HCT116 (cell line): ENCODE results near the gene EPS15.

Experiments
- CEBPB ChIP-seq: IDR thresholded peaks from 2 replicates; pipeline ENCODE4 v1.6.1; 2012; ENCODE audit warnings: low read depth
- EGR1 ChIP-seq: IDR thresholded peaks from 2 replicates; pipeline ENCODE4 v1.6.1; 2012; ENCODE audit warnings: low read depth
- EZH2 ChIP-seq: fragments of 200-600 bp; sonication (generic); IDR thresholded peaks from 2 replicates; pipeline ENCODE4 v1.6.1; 2017; ENCODE audit warnings: antibody characterized with exemption, mixed run types
- FOSL1 ChIP-seq: IDR thresholded peaks from 2 replicates; pipeline ENCODE4 v1.6.1; 2012; ENCODE audit warnings: low read depth
- JUND ChIP-seq: IDR thresholded peaks from 2 replicates; pipeline ENCODE4 v1.6.1; 2012
- POLR2A ChIP-seq: IDR thresholded peaks from 2 replicates; pipeline ENCODE4 v1.7.0; 2011; ENCODE audit warnings: borderline replicate concordance; ENCODE audit not compliant: insufficient read depth, insufficient read length; ENCODE audit errors: extremely low read depth
- POLR2AphosphoS5 ChIP-seq: IDR thresholded peaks from 2 replicates; pipeline ENCODE4 v1.6.1; 2011; ENCODE audit warnings: mild to moderate bottlenecking, low read depth, low read length, moderate library complexity
- SIN3A ChIP-seq: IDR thresholded peaks from 2 replicates; pipeline ENCODE4 v1.6.1; 2012; ENCODE audit warnings: low read depth
- SP1 ChIP-seq: IDR thresholded peaks from 2 replicates; pipeline ENCODE4 v1.6.1; 2012; ENCODE audit warnings: low read depth
- TCF7L2 ChIP-seq: IDR thresholded peaks from 2 replicates; pipeline ENCODE4 v1.7.0; 2011; ENCODE audit warnings: borderline replicate concordance, inconsistent platforms; ENCODE audit not compliant: insufficient read depth, insufficient read length; ENCODE audit errors: extremely low read depth
- YY1 ChIP-seq: IDR thresholded peaks from 2 replicates; pipeline ENCODE4 v1.6.1; 2011; ENCODE audit warnings: low read length, low read depth, moderate library complexity, mild to moderate bottlenecking; ENCODE audit not compliant: insufficient replicate concordance; ENCODE audit errors: extremely low read depth
- TF ChIP-seq, protein P1 (sequence below): IDR thresholded peaks from 2 replicates; pipeline ENCODE4 v1.6.1; 2012
- TF ChIP-seq, protein P2 (sequence below), 3 experiments: fragments of 200-600 bp in 1 of 3; sonication (generic) in 1 of 3; IDR thresholded peaks in 2 of 3; conservative IDR thresholded peaks in 1 of 3; 2 replicates each; pipeline ENCODE4 v1.5.1; 2012 to 2017; ENCODE audit warnings: low read depth in 2 of 3, low read length in 2 of 3, antibody characterized with exemption in 1 of 3, borderline replicate concordance in 1 of 3, control low read depth in 1 of 3, mild to moderate bottlenecking in 1 of 3, mixed read lengths in 1 of 3, mixed run types in 1 of 3, moderate library complexity in 1 of 3; ENCODE audit not compliant: insufficient read depth in 1 of 3

GRCh38 chr1:51311826-51312225 lies 207.2 kb downstream of the EPS15 start:
- TF ChIP-seq POLR2AphosphoS5 (no peak), JUND (no peak), SP1 (no peak), EZH2 (no peak), POLR2A (no peak), EGR1 (no peak), SIN3A (no peak), TCF7L2 (no peak), CEBPB (no peak), FOSL1 (no peak), YY1 (no peak)
- TF ChIP-seq, protein P1, sequence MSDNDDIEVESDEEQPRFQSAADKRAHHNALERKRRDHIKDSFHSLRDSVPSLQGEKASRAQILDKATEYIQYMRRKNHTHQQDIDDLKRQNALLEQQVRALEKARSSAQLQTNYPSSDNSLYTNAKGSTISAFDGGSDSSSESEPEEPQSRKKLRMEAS = no peak
- TF ChIP-seq, protein P2, sequence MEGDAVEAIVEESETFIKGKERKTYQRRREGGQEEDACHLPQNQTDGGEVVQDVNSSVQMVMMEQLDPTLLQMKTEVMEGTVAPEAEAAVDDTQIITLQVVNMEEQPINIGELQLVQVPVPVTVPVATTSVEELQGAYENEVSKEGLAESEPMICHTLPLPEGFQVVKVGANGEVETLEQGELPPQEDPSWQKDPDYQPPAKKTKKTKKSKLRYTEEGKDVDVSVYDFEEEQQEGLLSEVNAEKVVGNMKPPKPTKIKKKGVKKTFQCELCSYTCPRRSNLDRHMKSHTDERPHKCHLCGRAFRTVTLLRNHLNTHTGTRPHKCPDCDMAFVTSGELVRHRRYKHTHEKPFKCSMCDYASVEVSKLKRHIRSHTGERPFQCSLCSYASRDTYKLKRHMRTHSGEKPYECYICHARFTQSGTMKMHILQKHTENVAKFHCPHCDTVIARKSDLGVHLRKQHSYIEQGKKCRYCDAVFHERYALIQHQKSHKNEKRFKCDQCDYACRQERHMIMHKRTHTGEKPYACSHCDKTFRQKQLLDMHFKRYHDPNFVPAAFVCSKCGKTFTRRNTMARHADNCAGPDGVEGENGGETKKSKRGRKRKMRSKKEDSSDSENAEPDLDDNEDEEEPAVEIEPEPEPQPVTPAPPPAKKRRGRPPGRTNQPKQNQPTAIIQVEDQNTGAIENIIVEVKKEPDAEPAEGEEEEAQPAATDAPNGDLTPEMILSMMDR (IDR thresholded peaks at IDR 0.05 in 2 of 3, conservative IDR thresholded peaks at IDR 0.05 in 1 of 3; ENCODE audit: borderline replicate concordance in 1 of 3, insufficient read depth in 1 of 3, low read depth in 2 of 3, low read length in 2 of 3) = no peak
